Activated CD4-positive, alpha-beta T cell treated with anti-CD3 and anti-CD28 coated beads, Interleukin-2, amount 10 ng/mL, durations not matched to agents 7 days and 5 days (primary cell): ENCODE measurements around the gene RNF41. TPM values are rescaled to one million over a fixed set of nuclear protein-coding genes. Genes with fewer than 3 reads are reported as not detected.
"Not testable (repeated sequence)": the region's sequence is repeated elsewhere in the genome, so short reads cannot be mapped to it uniquely, and the experiment has no call there.

Experiments
- CTCF ChIA-PET: fragments of 350-600 bp; sonication (Branson Sonifier 250); formaldehyde crosslinking; loops from one replicate; lab custom pipeline; 2021; ENCODE audit warnings: antibody characterized with exemption; lab: Charles Lee
- POLR2A ChIA-PET: fragments of 350-600 bp; sonication (Branson Sonifier 250); formaldehyde crosslinking; loops from one replicate; lab custom pipeline; 2021; ENCODE audit warnings: antibody characterized with exemption; lab: Charles Lee
- DNase-seq: peaks from one replicate; pipeline ENCODE4 v3.0.0-alpha.2; 2020
- H3K27ac Mint-ChIP-seq: one replicate; pipeline ENCODE4 v1.8.0; 2021; ENCODE audit warnings: mild to moderate bottlenecking, moderate library complexity, mixed read lengths
- H3K27me3 Mint-ChIP-seq: one replicate; pipeline ENCODE4 v1.8.0; 2021; ENCODE audit warnings: mixed read lengths
- H3K36me3 Mint-ChIP-seq: one replicate; pipeline ENCODE4 v1.8.0; 2021; ENCODE audit warnings: low read depth, mixed read lengths
- H3K4me1 Mint-ChIP-seq: one replicate; pipeline ENCODE4 v1.8.0; 2021; ENCODE audit warnings: mixed read lengths
- H3K4me3 Mint-ChIP-seq: one replicate; pipeline ENCODE4 v1.8.0; 2021; ENCODE audit warnings: mild to moderate bottlenecking, moderate library complexity, mixed read lengths
- H3K9me3 Mint-ChIP-seq: one replicate; pipeline ENCODE4 v1.8.0; 2021; ENCODE audit warnings: mixed read lengths
- total RNA-seq, 2 experiments: library from RNA; stranded (reverse); gene quantifications; one replicate each; pipeline ENCODE4 v1.2.3, GENCODE V29; 2021

RNF41 gene
- total RNA-seq: 10 to 100 TPM; 30.1 to 31.6 TPM

GRCh38 chr12:56221757-56222530, at the start of gene RNF41:
RNF41 (minus strand) TSS chr12:56221922; CDS start chr12:56214047, 7,875 bp downstream.
- CTCF ChIA-PET: interaction anchor here (0.6 to 4.0 kb wide), 25 partner anchors 9 to 373 kb away, joined by 3 to 39 read pairs (median 4); partner anchors contain the start of genes ANKRD52, COQ10A, ESYT1 and SMARCC2
- peaks cover 4% of the 10 kb centered on the region for H3K36me3 Mint-ChIP-seq
- peak within 1 kb of the TSS; percentile 93 for H3K27ac Mint-ChIP-seq
- POLR2A ChIA-PET: interaction anchor here (0.5 to 1.2 kb wide), 5 partner anchors 14 to 274 kb away, joined by 3 to 8 read pairs (median 4); no protein-coding TSS in a partner anchor
- no peaks in the 10 kb centered on the region for H3K9me3 Mint-ChIP-seq
- peaks cover 49% of the 10 kb centered on the region for H3K4me1 Mint-ChIP-seq
- no peaks in the 10 kb centered on the region for H3K27me3 Mint-ChIP-seq
- H3K4me3 Mint-ChIP-seq: peak within 1 kb of the TSS; percentile 90
- DNase-seq: peak; percentile 95

GRCh38 chr12:56271031-56271430, 49.3 kb upstream of the RNF41 start:
- no peak overlapping the region for H3K4me3 Mint-ChIP-seq
- ChIA-PET CTCF (interaction anchor here (1.4 to 1.6 kb wide), 2 partner anchors 13 kb away, joined by 3 to 8 read pairs; partner anchors contain the start of gene ANKRD52), POLR2A (no interaction called here)
- peaks cover 41% of the 10 kb centered on the region for H3K36me3 Mint-ChIP-seq
- no peak for DNase-seq
- H3K27ac Mint-ChIP-seq: no peak overlapping the region
- H3K4me1 Mint-ChIP-seq: peaks cover 16% of the 10 kb centered on the region
- no peaks in the 10 kb centered on the region for H3K27me3 Mint-ChIP-seq
- no peaks in the 10 kb centered on the region for H3K9me3 Mint-ChIP-seq

- H3K27ac Mint-ChIP-seq: peak overlapping the region; percentile 78
- peaks cover 20% of the 10 kb centered on the region for H3K36me3 Mint-ChIP-seq
- no peak for DNase-seq
These were observed 45.8 kb upstream of the RNF41 start for GRCh38 chr12:56267443-56268071.

GRCh38 chr12:56266693-56267442, 45.1 kb upstream of the RNF41 start, which contains the start of gene COQ10A:
COQ10A (plus strand) TSS chr12:56266942; CDS start chr12:56267119, 177 bp downstream.
- Mint-ChIP-seq H3K36me3 (peaks cover 13% of the 10 kb centered on the region), H3K9me3 (no peaks in the 10 kb centered on the region), H3K4me3 (peak within 1 kb of the TSS; percentile 91), H3K27me3 (no peaks in the 10 kb centered on the region), H3K4me1 (peaks cover 19% of the 10 kb centered on the region), H3K27ac (peak within 1 kb of the TSS; percentile 84)
- ChIA-PET CTCF (interaction anchor here (0.8 to 4.1 kb wide), 22 partner anchors 10 to 370 kb away, joined by 3 to 44 read pairs (median 3); partner anchors contain the start of genes ANKRD52, RNF41, SMARCC2 and STAT2), POLR2A (no interaction called here)
- peak; percentile 91 for DNase-seq

More at GRCh38 chr12:56267443-56268071, 45.8 kb upstream of the RNF41 start:
- ChIA-PET CTCF (interaction anchor here (0.8 to 4.1 kb wide), 19 partner anchors 11 to 369 kb away, joined by 3 to 44 read pairs (median 3); partner anchors contain the start of genes ANKRD52, RNF41, SMARCC2 and STAT2), POLR2A (no interaction called here)
- Mint-ChIP-seq H3K4me1 (peaks cover 19% of the 10 kb centered on the region), H3K4me3 (peak overlapping the region; percentile 91), H3K27me3 (no peaks in the 10 kb centered on the region), H3K9me3 (no peaks in the 10 kb centered on the region)

GRCh38 chr12:56266068-56266692, 44.5 kb upstream of the RNF41 start:
- peaks cover 19% of the 10 kb centered on the region for H3K4me1 Mint-ChIP-seq
- DNase-seq, H3K27me3 Mint-ChIP-seq, POLR2A ChIA-PET, H3K36me3 Mint-ChIP-seq, H3K9me3 Mint-ChIP-seq: not testable (repeated sequence)
- H3K27ac Mint-ChIP-seq: peak overlapping the region; percentile 84
- CTCF ChIA-PET: interaction anchor here (0.8 to 4.1 kb wide), 14 partner anchors 9 to 370 kb away, joined by 3 to 44 read pairs (median 3); partner anchors contain the start of genes ANKRD52 and RNF41
- peak overlapping the region; percentile 91 for H3K4me3 Mint-ChIP-seq

- ChIA-PET POLR2A (interaction anchor here (0.6 kb wide), 1 partner anchor 97 kb away, joined by 6 read pairs; no protein-coding TSS in a partner anchor), CTCF (interaction anchor here (0.6 to 1.6 kb wide), 5 partner anchors 11 to 257 kb away, joined by 3 to 5 read pairs (median 3); partner anchors contain the start of gene SMARCC2)
- not testable (repeated sequence) for H3K27ac Mint-ChIP-seq, H3K36me3 Mint-ChIP-seq, H3K9me3 Mint-ChIP-seq, H3K4me3 Mint-ChIP-seq, H3K27me3 Mint-ChIP-seq
- H3K4me1 Mint-ChIP-seq: peaks cover 25% of the 10 kb centered on the region
- DNase-seq: peak; percentile 17
These were observed 41.2 kb upstream of the RNF41 start for GRCh38 chr12:56262955-56263354.

- H3K4me3 Mint-ChIP-seq: no peak overlapping the region
- H3K27me3 Mint-ChIP-seq: no peaks in the 10 kb centered on the region
- peaks cover 22% of the 10 kb centered on the region for H3K4me1 Mint-ChIP-seq
- peaks cover 3% of the 10 kb centered on the region for H3K36me3 Mint-ChIP-seq
- H3K27ac Mint-ChIP-seq: no peak overlapping the region
- ChIA-PET CTCF (interaction anchor here (0.7 to 1.4 kb wide), 3 partner anchors 10 to 186 kb away, joined by 3 to 4 read pairs (median 3); partner anchors contain the start of gene SMARCC2), POLR2A (no interaction called here)
- DNase-seq: no peak
- H3K9me3 Mint-ChIP-seq: no peaks in the 10 kb centered on the region
These were observed 39.9 kb upstream of the RNF41 start for GRCh38 chr12:56261503-56262232.

GRCh38 chr12:56260921-56261320, 39.2 kb upstream of the RNF41 start:
- CTCF ChIA-PET: interaction anchor here (0.6 to 1.4 kb wide), 2 partner anchors 46 to 72 kb away, joined by 3 to 4 read pairs; partner anchors contain the start of gene SMARCC2
- POLR2A ChIA-PET: no interaction called here
- no peak for DNase-seq
- Mint-ChIP-seq H3K27me3 (no peaks in the 10 kb centered on the region), H3K4me1 (peaks cover 22% of the 10 kb centered on the region), H3K27ac (no peak overlapping the region), H3K36me3 (peaks cover 7% of the 10 kb centered on the region), H3K4me3 (no peak overlapping the region), H3K9me3 (no peaks in the 10 kb centered on the region)

- DNase-seq: no peak
- Mint-ChIP-seq H3K27ac (no peak overlapping the region), H3K4me1 (peaks cover 20% of the 10 kb centered on the region), H3K4me3 (no peak overlapping the region), H3K36me3 (peaks cover 7% of the 10 kb centered on the region), H3K9me3 (no peaks in the 10 kb centered on the region), H3K27me3 (no peaks in the 10 kb centered on the region)
- ChIA-PET POLR2A (no interaction called here), CTCF (interaction anchor here (0.6 to 1.4 kb wide), 2 partner anchors 45 to 71 kb away, joined by 3 to 4 read pairs; partner anchors contain the start of gene SMARCC2)
These were observed 38.7 kb upstream of the RNF41 start for GRCh38 chr12:56260380-56260779.

GRCh38 chr12:56258820-56259183, 37.1 kb upstream of the RNF41 start:
- no peaks in the 10 kb centered on the region for H3K9me3 Mint-ChIP-seq
- ChIA-PET POLR2A (no interaction called here), CTCF (interaction anchor here (0.7 to 4.9 kb wide), 20 partner anchors 9 to 529 kb away, joined by 3 to 44 read pairs (median 6); partner anchors contain the start of genes COQ10A, ESYT1, RNF41 and SMARCC2)
- peaks cover 16% of the 10 kb centered on the region for H3K36me3 Mint-ChIP-seq
- no peaks in the 10 kb centered on the region for H3K27me3 Mint-ChIP-seq
- peak overlapping the region; percentile 83 for H3K4me3 Mint-ChIP-seq
- H3K27ac Mint-ChIP-seq: peak overlapping the region; percentile 84
- DNase-seq: no peak
- H3K4me1 Mint-ChIP-seq: peaks cover 19% of the 10 kb centered on the region
